ENCODE measurements around the gene XPO6.

Gene XPO6

GRCh38 chr16:28207399-28207798, 4.4 kb downstream of the XPO6 start:
- no peak for DNase-seq

GRCh38 chr16:28205974-28206373, 5.8 kb downstream of the XPO6 start:
- no peak for DNase-seq

GRCh38 chr16:28205117-28205899, 6.5 kb downstream of the XPO6 start:
- DNase-seq, result no peak

- DNase-seq, result no peak
Measured at GRCh38 chr16:28204622-28205021, 7.1 kb downstream of the XPO6 start.

- DNase-seq, result no peak
Measured at GRCh38 chr16:28204204-28204603, 7.6 kb downstream of the XPO6 start.

GRCh38 chr16:28202147-28202746, 9.5 kb downstream of the XPO6 start:
- no peak for DNase-seq

GRCh38 chr16:28200661-28201060, 11.1 kb downstream of the XPO6 start:
- DNase-seq, result no peak

GRCh38 chr16:28196387-28196987, 15.3 kb downstream of the XPO6 start:
- no peak for DNase-seq

- no peak for DNase-seq
Measured at GRCh38 chr16:28195859-28196258, 15.9 kb downstream of the XPO6 start.

GRCh38 chr16:28193530-28194423, 18.0 kb downstream of the XPO6 start:
- no peak for DNase-seq

GRCh38 chr16:28192806-28193529, 18.8 kb downstream of the XPO6 start:
- DNase-seq, result no peak

- no peak for DNase-seq
Measured at GRCh38 chr16:28191364-28191960, 20.3 kb downstream of the XPO6 start.

- DNase-seq, result no peak
Measured at GRCh38 chr16:28189245-28189644, 22.5 kb downstream of the XPO6 start.

- DNase-seq, result no peak
Measured at GRCh38 chr16:28188085-28188916, 23.5 kb downstream of the XPO6 start.

GRCh38 chr16:28187595-28188004, 24.2 kb downstream of the XPO6 start:
- no peak for DNase-seq

- DNase-seq, result no peak
Measured at GRCh38 chr16:28186752-28187151, 25.0 kb downstream of the XPO6 start.

- DNase-seq, result no peak
Measured at GRCh38 chr16:28185696-28186095, 26.1 kb downstream of the XPO6 start.

- no peak for DNase-seq
Measured at GRCh38 chr16:28184625-28185024, 27.1 kb downstream of the XPO6 start.

- no peak for DNase-seq
Measured at GRCh38 chr16:28183930-28184329, 27.8 kb downstream of the XPO6 start.

GRCh38 chr16:28183484-28183883, 28.3 kb downstream of the XPO6 start:
- DNase-seq, result no peak

GRCh38 chr16:28182801-28183200, 29.0 kb downstream of the XPO6 start:
- DNase-seq, result no peak
